ENCODE results near the gene CACNG4. TPM values are rescaled to one million over a fixed set of nuclear protein-coding genes. Genes with fewer than 3 reads are reported as not detected.

Gene CACNG4
- total RNA-seq, 1 experiment from 2014 or later = 46.3 TPM

- ChIA-PET POLR2A (ENCODE audit: unreplicated experiment) (no interaction called here), CTCF (no interaction called here)
- Histone ChIP-seq H3K36me3 (ENCODE audit: low read depth) (no peaks in the 10 kb centered on the region), H3K4me1 (replicated peaks; ENCODE audit: insufficient read depth) (peaks cover 2% of the 10 kb centered on the region), H4K20me1 (ENCODE audit: insufficient read depth) (no peaks in the 10 kb centered on the region), H3K4me2 (no peak overlapping the region), H3K4me3 (no peak overlapping the region), H3K27ac (no peak overlapping the region), H3K9me3 (ENCODE audit: insufficient read depth, low read depth) (no peaks in the 10 kb centered on the region), H3K9me2 (ENCODE audit: insufficient read depth) (no peaks in the 10 kb centered on the region), H3K27me3 (ENCODE audit: insufficient read depth, low read depth) (no peaks in the 10 kb centered on the region), H2AFZ (no peak overlapping the region), H3K79me2 (ENCODE audit: low read depth) (no peaks in the 10 kb centered on the region), H3F3A (ENCODE audit: insufficient read depth, low read depth) (no peaks in the 10 kb centered on the region)
- no peak for TF ChIP-seq EZH2 (IDR thresholded peaks at IDR 0.05; ENCODE audit: low read depth)
- TF ChIP-seq, protein P1, sequence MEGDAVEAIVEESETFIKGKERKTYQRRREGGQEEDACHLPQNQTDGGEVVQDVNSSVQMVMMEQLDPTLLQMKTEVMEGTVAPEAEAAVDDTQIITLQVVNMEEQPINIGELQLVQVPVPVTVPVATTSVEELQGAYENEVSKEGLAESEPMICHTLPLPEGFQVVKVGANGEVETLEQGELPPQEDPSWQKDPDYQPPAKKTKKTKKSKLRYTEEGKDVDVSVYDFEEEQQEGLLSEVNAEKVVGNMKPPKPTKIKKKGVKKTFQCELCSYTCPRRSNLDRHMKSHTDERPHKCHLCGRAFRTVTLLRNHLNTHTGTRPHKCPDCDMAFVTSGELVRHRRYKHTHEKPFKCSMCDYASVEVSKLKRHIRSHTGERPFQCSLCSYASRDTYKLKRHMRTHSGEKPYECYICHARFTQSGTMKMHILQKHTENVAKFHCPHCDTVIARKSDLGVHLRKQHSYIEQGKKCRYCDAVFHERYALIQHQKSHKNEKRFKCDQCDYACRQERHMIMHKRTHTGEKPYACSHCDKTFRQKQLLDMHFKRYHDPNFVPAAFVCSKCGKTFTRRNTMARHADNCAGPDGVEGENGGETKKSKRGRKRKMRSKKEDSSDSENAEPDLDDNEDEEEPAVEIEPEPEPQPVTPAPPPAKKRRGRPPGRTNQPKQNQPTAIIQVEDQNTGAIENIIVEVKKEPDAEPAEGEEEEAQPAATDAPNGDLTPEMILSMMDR (conservative IDR thresholded peaks at IDR 0.05) = no peak
- intact Hi-C loops (cut with micrococcal nuclease; ENCODE audit: unreplicated experiment) = no loop called here
- DNase-seq = no peak
- BruUV-seq (replicated peaks) = no TSS peak
Measured at GRCh38 chr17:66938656-66939055, 25.9 kb upstream of the CACNG4 start.

GRCh38 chr17:66939461-66940114 is 24.9 kb upstream of the CACNG4 start:
- ChIA-PET POLR2A (ENCODE audit: unreplicated experiment) (no interaction called here), CTCF (interaction anchor here (0.6 kb wide), 1 partner anchor 9 kb away, joined by 3 read pairs; no protein-coding TSS in a partner anchor)
- Histone ChIP-seq H3K27me3 (ENCODE audit: insufficient read depth, low read depth) (no peaks in the 10 kb centered on the region), H3K9me3 (ENCODE audit: insufficient read depth, low read depth) (no peaks in the 10 kb centered on the region), H3K4me2 (no peak overlapping the region), H3K79me2 (ENCODE audit: low read depth) (no peaks in the 10 kb centered on the region), H4K20me1 (ENCODE audit: insufficient read depth) (no peaks in the 10 kb centered on the region), H3K9me2 (ENCODE audit: insufficient read depth) (no peaks in the 10 kb centered on the region), H3K27ac (no peak overlapping the region), H3K4me3 (no peak overlapping the region), H3K36me3 (ENCODE audit: low read depth) (no peaks in the 10 kb centered on the region), H3F3A (ENCODE audit: insufficient read depth, low read depth) (no peaks in the 10 kb centered on the region), H2AFZ (no peak overlapping the region), H3K4me1 (replicated peaks; ENCODE audit: insufficient read depth) (peaks cover 12% of the 10 kb centered on the region)
- no peak for DNase-seq
- intact Hi-C loops (cut with micrococcal nuclease; ENCODE audit: unreplicated experiment) = no loop called here
- BruUV-seq (replicated peaks) = no TSS peak
- TF ChIP-seq EZH2 (IDR thresholded peaks at IDR 0.05; ENCODE audit: low read depth) = no peak
- TF ChIP-seq, protein P1 (conservative IDR thresholded peaks at IDR 0.05) = no peak

- POLR2A ChIA-PET (ENCODE audit: unreplicated experiment) = no interaction called here
- Histone ChIP-seq H3K4me3 (no peak overlapping the region), H3K79me2 (ENCODE audit: low read depth) (no peaks in the 10 kb centered on the region), H3K9me2 (ENCODE audit: insufficient read depth) (no peaks in the 10 kb centered on the region), H3F3A (ENCODE audit: insufficient read depth, low read depth) (no peaks in the 10 kb centered on the region), H2AFZ (no peak overlapping the region), H4K20me1 (ENCODE audit: insufficient read depth) (no peaks in the 10 kb centered on the region), H3K9me3 (ENCODE audit: insufficient read depth, low read depth) (no peaks in the 10 kb centered on the region), H3K27ac (no peak overlapping the region), H3K4me2 (no peak overlapping the region), H3K4me1 (replicated peaks; ENCODE audit: insufficient read depth) (peaks cover 20% of the 10 kb centered on the region), H3K36me3 (ENCODE audit: low read depth) (no peaks in the 10 kb centered on the region), H3K27me3 (ENCODE audit: insufficient read depth, low read depth) (no peaks in the 10 kb centered on the region)
- CTCF ChIA-PET = no interaction called here
- no TSS peak for BruUV-seq (replicated peaks)
- TF ChIP-seq, protein P1 (conservative IDR thresholded peaks at IDR 0.05) = no peak
- intact Hi-C loops (cut with micrococcal nuclease; ENCODE audit: unreplicated experiment) = no loop called here
- no peak for DNase-seq
Measured at GRCh38 chr17:66941249-66941648, 23.3 kb upstream of the CACNG4 start.

Measured in PC-9 (cell line).